GM23338 (cell line): ENCODE results near the gene GTSE1. TPM values are rescaled to one million over a fixed set of nuclear protein-coding genes. Genes with fewer than 3 reads are reported as not detected.

Source experiments
- ATAC-seq: fragments of 200-7000 bp; cut with Tn5 transposase; 3 replicates; pipeline ENCODE4 v1.9.1; 2020
- DNase-seq: peaks from one replicate; pipeline ENCODE4 v3.0.0-alpha.2; 2015; ENCODE audit warnings: low spot score
- H2AFZ ChIP-seq: fragments of 200-600 bp; sonication (generic); 2 replicates; pipeline ENCODE4 v1.8.0; 2016; ENCODE audit warnings: antibody characterized with exemption, mild to moderate bottlenecking, moderate library complexity
- H3F3A ChIP-seq: fragments of 200-600 bp; sonication (generic); replicated peaks from 2 replicates; pipeline ENCODE4 v1.8.0; 2017; ENCODE audit warnings: antibody characterized with exemption, mixed run types, low read depth
- H3K27ac ChIP-seq: fragments of 200-600 bp; sonication (generic); 2 replicates; pipeline ENCODE4 v1.6.1; 2016; ENCODE audit warnings: low read depth
- H3K27me3 ChIP-seq: fragments of 200-600 bp; sonication (generic); 2 replicates; pipeline ENCODE4 v1.8.0; 2016; ENCODE audit warnings: mild to moderate bottlenecking, mixed run types, moderate library complexity; ENCODE audit not compliant: insufficient read depth
- H3K36me3 ChIP-seq: fragments of 200-600 bp; sonication (generic); 2 replicates; pipeline ENCODE4 v1.8.0; 2016; ENCODE audit warnings: mild to moderate bottlenecking; ENCODE audit not compliant: insufficient read depth
- H3K4me1 ChIP-seq: fragments of 200-600 bp; sonication (generic); 2 replicates; pipeline ENCODE4 v1.8.0; 2016; ENCODE audit warnings: mild to moderate bottlenecking, moderate library complexity; ENCODE audit not compliant: insufficient read depth
- H3K4me2 ChIP-seq: fragments of 200-600 bp; sonication (generic); 2 replicates; pipeline ENCODE4 v1.7.1; 2017; ENCODE audit warnings: mixed run types
- H3K4me3 ChIP-seq: fragments of 200-600 bp; sonication (generic); 2 replicates; pipeline ENCODE4 v1.6.1; 2016; ENCODE audit warnings: mixed run types
- H3K79me2 ChIP-seq: fragments of 200-600 bp; sonication (generic); replicated peaks from 2 replicates; pipeline ENCODE4 v1.8.0; 2017; ENCODE audit warnings: mild to moderate bottlenecking; ENCODE audit not compliant: insufficient read depth
- H3K9me2 ChIP-seq: fragments of 200-600 bp; sonication (generic); 2 replicates; pipeline ENCODE4 v1.8.0; 2017; ENCODE audit not compliant: insufficient read depth
- H4K20me1 ChIP-seq: fragments of 200-600 bp; sonication (generic); replicated peaks from 2 replicates; pipeline ENCODE4 v1.8.0; 2017; ENCODE audit warnings: mild to moderate bottlenecking; ENCODE audit not compliant: insufficient read depth
- H3K27ac Mint-ChIP-seq: 2 replicates; pipeline ENCODE4 v1.8.0; 2020; ENCODE audit warnings: inconsistent platforms, mild to moderate bottlenecking, moderate library complexity, mixed read lengths
- H3K27me3 Mint-ChIP-seq: 3 replicates; pipeline ENCODE4 v1.8.0; 2022; ENCODE audit warnings: low read depth, mild to moderate bottlenecking, moderate library complexity, mixed read lengths, inconsistent platforms; ENCODE audit not compliant: insufficient read depth, poor library complexity
- H3K36me3 Mint-ChIP-seq: 3 replicates; pipeline ENCODE4 v1.8.0; 2021; ENCODE audit warnings: low read depth, mild to moderate bottlenecking, inconsistent platforms, moderate library complexity, mixed read lengths
- H3K4me1 Mint-ChIP-seq: 3 replicates; pipeline ENCODE4 v1.8.0; 2020; ENCODE audit warnings: mild to moderate bottlenecking, inconsistent platforms, mixed read lengths
- H3K4me3 Mint-ChIP-seq: 3 replicates; pipeline ENCODE4 v1.8.0; 2021; ENCODE audit warnings: moderate library complexity, mild to moderate bottlenecking, inconsistent platforms, mixed read lengths
- H3K9me3 Mint-ChIP-seq: 3 replicates; pipeline ENCODE4 v1.8.0; 2020; ENCODE audit warnings: moderate library complexity, mild to moderate bottlenecking, inconsistent platforms, mixed read lengths
- CREB1 ChIP-seq: fragments of 250-450 bp; sonication (Bioruptor Pico); IDR thresholded peaks from 2 replicates; pipeline ENCODE4 v1.5.0; 2020; ENCODE audit warnings: low read depth, mild to moderate bottlenecking, moderate library complexity
- CTCF ChIP-seq, 2 experiments: fragments of 200-600 bp in 1 of 2; sonication (generic) in 1 of 2; conservative IDR thresholded peaks; 2 replicates each; pipeline versions ENCODE4 v1.5.1 to v1.6.1; 2016 to 2017; ENCODE audit warnings: antibody characterized with exemption in 2 of 2, low read depth in 2 of 2, mild to moderate bottlenecking in 2 of 2, moderate library complexity in 1 of 2
- ETS1 ChIP-seq: IDR thresholded peaks from 2 replicates; pipeline ENCODE4 v1.6.1; 2016; ENCODE audit warnings: antibody characterized with exemption
- EZH2 ChIP-seq: fragments of 200-600 bp; sonication (generic); IDR thresholded peaks from one replicate; pipeline ENCODE4 v1.8.0; 2017; ENCODE audit warnings: antibody characterized with exemption, mild to moderate bottlenecking, low read depth; ENCODE audit not compliant: unreplicated experiment
- EZH2phosphoT487 ChIP-seq: fragments of 200-600 bp; sonication (generic); IDR thresholded peaks from one replicate; pipeline ENCODE4 v1.8.1; 2018; ENCODE audit warnings: antibody characterized with exemption; ENCODE audit not compliant: unreplicated experiment
- JUNB ChIP-seq: IDR thresholded peaks from one replicate; pipeline ENCODE4 v1.6.1; 2016; ENCODE audit warnings: antibody characterized with exemption; ENCODE audit not compliant: unreplicated experiment
- NANOG ChIP-seq: IDR thresholded peaks from 2 replicates; pipeline ENCODE4 v1.6.1; 2016; ENCODE audit warnings: antibody characterized with exemption, borderline replicate concordance
- POLR2AphosphoS5 ChIP-seq: IDR thresholded peaks from 2 replicates; pipeline ENCODE4 v1.6.1; 2016; ENCODE audit warnings: antibody characterized with exemption, low read depth
- REST ChIP-seq: IDR thresholded peaks from one replicate; pipeline ENCODE4 v1.6.1; 2018; ENCODE audit warnings: antibody characterized with exemption; ENCODE audit not compliant: unreplicated experiment
- STAT1 ChIP-seq: IDR thresholded peaks from one replicate; pipeline ENCODE4 v1.6.1; 2016; ENCODE audit warnings: antibody characterized with exemption; ENCODE audit not compliant: unreplicated experiment
- ZNF114 ChIP-seq: fragments of 250-450 bp; sonication (Bioruptor Pico); IDR thresholded peaks from 2 replicates; pipeline ENCODE4 v1.5.0; 2020; ENCODE audit warnings: mild to moderate bottlenecking, moderate library complexity
- ZNF331 ChIP-seq: fragments of 250-450 bp; sonication (Bioruptor Pico); IDR thresholded peaks from 2 replicates; pipeline ENCODE4 v1.5.0; 2020; ENCODE audit warnings: low read depth, mild to moderate bottlenecking, moderate library complexity
- ZNF462 ChIP-seq: fragments of 250-450 bp; sonication (Bioruptor Pico); IDR thresholded peaks from 2 replicates; pipeline ENCODE4 v1.5.0; 2020; ENCODE audit warnings: mild to moderate bottlenecking, moderate library complexity
- polyA plus RNA-seq: library from polyadenylated mRNA; unstranded; fragments of >200 nt; fragmentation: Nextera tagmentation; extraction: Ambion mirVana; gene quantifications from 2 replicates; pipeline ENCODE4 v1.2.1, GENCODE V29; 2016
- total RNA-seq: library from RNA; depleted of rRNA; stranded (reverse); fragments of >200 nt; shearing (Covaris generic); gene quantifications from 2 replicates; pipeline ENCODE4 v1.2.3, GENCODE V29; 2014

GTSE1 gene
- total and polyA plus RNA-seq, 2 experiments from 2014 or later = 26.3 to 28.6 TPM

- no peaks in the 10 kb centered on the region for H3K9me2 ChIP-seq
- no peaks in the 10 kb centered on the region for H3K36me3 ChIP-seq
- H3K27me3 ChIP-seq = no peaks in the 10 kb centered on the region
- H3K27ac Mint-ChIP-seq = no peak overlapping the region
- no peak for ATAC-seq
- no peak for DNase-seq
- H3K9me3 Mint-ChIP-seq = peaks cover 2% of the 10 kb centered on the region; the same call in 2 of the 3 replicates
- H3F3A ChIP-seq = no peaks in the 10 kb centered on the region; the same call in 1 of the 2 replicates
- H3K27me3 Mint-ChIP-seq = peaks cover 19% of the 10 kb centered on the region
- H3K4me2 ChIP-seq = no peak overlapping the region
- peaks cover 8% of the 10 kb centered on the region for H3K36me3 Mint-ChIP-seq
- no peak overlapping the region for H2AFZ ChIP-seq
- H3K4me1 Mint-ChIP-seq = peaks cover 9% of the 10 kb centered on the region
- no peak overlapping the region for H3K4me3 Mint-ChIP-seq
- peaks cover 6% of the 10 kb centered on the region; the same call in 1 of the 2 replicates for H3K4me1 ChIP-seq
- H3K27ac ChIP-seq = no peak overlapping the region
- H3K4me3 ChIP-seq = no peak overlapping the region
- no peaks in the 10 kb centered on the region for H4K20me1 ChIP-seq
- TF ChIP-seq EZH2phosphoT487 (no peak), NANOG (no peak), ZNF114 (CRISPR knock-in tag) (no peak), CREB1 (CRISPR knock-in tag) (no peak), CTCF (conservative IDR thresholded peaks at IDR 0.05; ENCODE audit: low read depth in 2 of 2) (no peak), ZNF331 (CRISPR knock-in tag) (no peak), POLR2AphosphoS5 (no peak), ZNF462 (CRISPR knock-in tag) (no peak), ETS1 (no peak), STAT1 (no peak), REST (no peak), JUNB (no peak), EZH2 (no peak)
- H3K79me2 ChIP-seq = no peaks in the 10 kb centered on the region
These were observed 4.5 kb upstream of the GTSE1 start for GRCh38 chr22:46292173-46292572.
